T47D (cell line): ENCODE data around the gene PLAGL2.
"Not testable (repeated sequence)": the region's sequence is repeated elsewhere in the genome, so short reads cannot be mapped to it uniquely, and the experiment has no call there.

ENCODE experiments used
- DNase-seq, 2 experiments: peaks; one replicate each; pipeline versions ENCODE4 v3.0.0 to v3.0.0-alpha.2; 2011 to 2012; ENCODE audit warnings: low read depth in 1 of 2, low spot score in 1 of 2
- JUND ChIP-seq: IDR thresholded peaks from 2 replicates; pipeline ENCODE4 v1.6.1; 2012; ENCODE audit warnings: low read depth
- in situ Hi-C: cut with HindIII; loops from 2 replicates; pipeline ENCODE4 v1.10.0; 2016; ENCODE audit warnings: low sequenced_read_pairs, low pct_unique_long_range_greater_than_20kb

The PLAGL2 gene

DNA sequence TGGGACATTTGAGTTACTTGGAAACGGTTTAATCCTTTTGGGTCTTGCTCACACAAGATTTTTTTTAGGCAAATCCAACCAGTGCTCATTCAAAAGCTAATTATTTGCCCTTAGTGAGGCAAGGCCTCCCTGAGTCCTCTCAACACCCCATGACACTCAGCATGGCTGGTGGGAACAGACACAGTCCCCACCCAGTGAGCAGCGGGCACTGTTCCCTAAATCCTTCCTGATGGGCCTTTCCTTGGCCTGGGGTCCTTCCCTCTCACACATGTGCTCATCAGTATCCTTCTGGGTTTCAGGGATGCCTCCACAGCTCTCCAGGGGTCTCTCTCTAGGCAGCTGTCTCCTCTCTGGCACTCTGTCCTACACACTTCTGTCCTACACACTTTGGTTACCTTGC is 28.0 kb downstream of the PLAGL2 start:
- TF ChIP-seq JUND: no peak
- DNase-seq: no peak
- in situ Hi-C loops: no loop called here

DNA sequence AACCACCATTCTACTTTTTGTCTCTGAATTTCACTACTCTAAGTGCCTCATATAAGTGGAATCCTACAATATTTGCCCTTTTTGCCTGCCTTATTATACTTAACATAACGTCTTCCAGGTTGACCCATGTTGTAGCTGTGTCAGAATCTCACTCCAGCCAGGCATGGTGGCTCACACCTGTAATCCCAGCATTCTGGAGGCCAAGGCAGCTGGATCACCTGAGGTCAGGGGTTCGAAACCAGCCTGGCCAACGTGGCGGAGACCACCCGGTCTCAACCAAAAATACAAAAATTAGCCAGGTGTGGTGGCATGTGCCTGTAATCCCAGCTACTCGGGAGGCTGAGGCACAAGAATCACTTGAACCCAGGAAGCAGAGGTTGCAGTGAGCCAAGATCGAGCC is 29.8 kb downstream of the PLAGL2 start:
- DNase-seq, in situ Hi-C loops: not testable (repeated sequence)

DNA sequence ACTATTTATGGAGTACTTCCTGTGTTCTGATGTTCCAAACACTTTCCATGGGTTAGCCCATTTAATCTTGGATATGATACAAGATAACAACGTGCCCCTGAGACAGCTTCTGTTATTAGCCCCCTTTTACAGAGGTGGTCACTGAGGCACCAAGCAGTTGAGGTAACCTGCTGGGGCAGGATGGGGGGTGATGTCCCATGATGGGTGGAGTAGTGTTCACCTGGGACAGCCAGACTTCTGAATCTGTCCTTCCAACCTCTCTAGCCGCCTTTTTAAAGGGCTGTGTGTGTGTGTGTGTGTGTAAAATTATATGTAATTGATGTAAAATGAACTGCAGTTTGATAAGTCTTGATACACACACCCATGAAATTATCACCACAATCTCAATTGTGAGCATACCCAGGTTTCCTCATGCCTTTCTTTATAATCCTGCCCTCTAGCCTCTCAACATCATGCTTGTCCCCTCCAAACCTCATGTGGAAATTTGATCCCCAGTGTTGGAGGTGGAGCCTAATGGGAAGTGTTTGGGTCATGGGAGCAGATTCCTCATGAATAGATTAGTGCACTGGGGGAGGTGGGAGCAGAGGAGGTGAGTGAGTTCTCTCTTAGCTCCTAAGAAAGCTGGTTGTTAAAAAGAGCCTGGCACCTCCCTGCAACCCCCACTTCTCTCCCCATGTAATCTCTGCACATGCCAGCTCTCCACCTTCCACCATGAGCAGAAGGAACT is 39.2 kb downstream of the PLAGL2 start:
- no peak for TF ChIP-seq JUND
- peak in 1 of 2 experiments; percentile 25 for DNase-seq
- in situ Hi-C loops: no loop called here

DNA sequence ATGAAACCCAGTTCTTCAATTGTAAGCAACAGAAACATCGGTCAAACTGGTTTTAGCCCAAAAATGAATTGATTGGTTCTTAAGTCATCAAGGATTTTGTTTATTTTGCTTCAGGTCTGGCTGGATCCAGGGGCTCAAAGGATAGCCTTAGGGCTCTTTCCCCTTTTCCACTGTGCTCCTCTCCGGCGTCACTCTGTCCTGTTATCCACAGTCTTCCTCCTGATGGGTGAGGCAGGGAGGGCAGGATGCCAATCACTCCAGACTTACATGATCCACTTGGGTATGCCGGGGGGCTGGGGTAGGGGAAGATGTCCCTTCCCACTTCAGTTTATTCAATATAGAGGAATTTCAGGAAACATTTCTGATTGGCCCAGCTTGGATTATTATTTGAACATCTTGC is 40.0 kb downstream of the PLAGL2 start:
- in situ Hi-C loops: no loop called here
- DNase-seq: no peak
- TF ChIP-seq JUND: no peak

DNA sequence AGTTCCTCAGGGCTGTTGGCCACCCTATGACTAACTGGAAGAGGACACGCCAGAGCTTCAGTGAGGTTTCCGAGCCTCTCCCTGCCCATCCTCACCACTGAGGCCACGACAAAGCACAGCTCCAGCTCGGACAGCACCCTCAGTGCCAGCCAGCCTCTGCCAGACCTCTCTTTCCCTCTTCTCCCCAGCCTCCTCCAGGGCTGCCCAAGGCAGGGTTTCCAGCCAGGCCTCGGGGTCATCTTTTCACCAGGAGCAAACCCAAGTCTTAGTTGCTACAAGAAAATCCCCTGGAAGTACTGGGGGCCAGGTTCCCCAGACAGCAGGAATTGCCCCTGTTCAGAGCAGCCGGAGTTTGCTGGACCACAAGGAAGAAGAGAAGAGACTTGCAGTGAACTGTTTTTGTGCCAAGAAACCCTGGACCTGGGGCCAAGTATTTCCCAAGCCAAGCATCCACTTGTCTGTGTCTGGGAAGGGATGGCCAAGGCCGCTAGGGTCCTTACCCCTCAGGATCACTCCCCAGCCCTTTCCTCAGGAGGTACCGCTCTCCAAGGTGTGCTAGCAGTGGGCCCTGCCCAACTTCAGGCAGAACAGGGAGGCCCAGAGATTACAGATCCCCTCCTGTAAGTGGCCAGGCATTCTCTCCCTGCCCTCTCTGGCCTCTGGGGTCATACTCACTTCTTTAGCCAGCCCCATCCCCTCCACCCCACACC is 41.6 kb downstream of the PLAGL2 start:
- DNase-seq: no peak
- TF ChIP-seq JUND: no peak
- in situ Hi-C loops: no loop called here

DNA sequence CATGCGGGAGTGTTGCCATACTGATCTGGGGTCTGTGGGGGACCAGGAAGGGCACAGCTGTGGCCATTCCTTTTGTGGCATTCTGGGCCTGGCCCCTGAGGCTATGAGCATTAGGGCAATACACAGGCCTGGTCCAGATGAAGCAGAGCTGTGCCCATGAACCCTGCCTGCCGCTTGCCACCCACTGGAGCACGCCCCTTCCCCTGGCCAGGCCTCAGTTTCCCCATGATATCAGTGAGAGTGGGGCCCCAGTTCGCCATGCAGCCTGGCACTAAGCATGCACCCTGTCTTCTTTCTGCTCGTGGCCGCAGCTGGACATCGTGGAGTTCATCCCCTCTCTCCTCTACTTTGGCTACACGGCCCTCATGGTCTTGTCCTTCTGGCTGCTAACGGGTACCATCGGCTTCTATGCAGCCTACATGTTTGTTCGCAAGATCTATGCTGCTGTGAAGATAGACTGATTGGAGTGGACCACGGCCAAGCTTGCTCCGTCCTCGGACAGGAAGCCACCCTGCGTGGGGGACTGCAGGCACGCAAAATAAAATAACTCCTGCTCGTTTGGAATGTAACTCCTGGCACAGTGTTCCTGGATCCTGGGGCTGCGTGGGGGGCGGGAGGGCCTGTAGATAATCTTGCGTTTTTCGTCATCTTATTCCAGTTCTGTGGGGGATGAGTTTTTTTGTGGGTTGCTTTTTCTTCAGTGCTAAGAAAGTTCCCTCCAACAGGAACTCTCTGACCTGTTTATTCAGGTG is 42.4 kb downstream of the PLAGL2 start:
- DNase-seq: no peak
- in situ Hi-C loops: no loop called here

DNA sequence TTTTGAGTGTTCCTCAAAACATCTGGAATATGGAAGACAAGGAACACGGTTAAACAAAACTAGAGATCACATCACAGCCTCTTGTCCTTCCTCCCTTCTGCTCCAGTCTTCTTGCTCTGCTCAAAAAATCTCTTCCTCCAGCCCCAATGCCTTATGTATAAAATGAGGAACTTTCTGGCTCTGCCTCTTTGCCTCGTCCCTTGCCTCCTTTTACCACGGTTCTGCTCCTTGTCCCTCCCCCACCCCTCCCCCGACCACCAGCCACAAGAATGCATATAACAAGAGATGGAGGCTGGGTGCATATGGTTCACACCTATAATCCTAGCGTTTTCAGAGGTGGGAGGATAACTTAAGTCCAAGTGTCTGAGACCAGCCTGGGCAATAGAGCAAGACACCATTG is 43.6 kb downstream of the PLAGL2 start:
- no peak for TF ChIP-seq JUND
- in situ Hi-C loops: no loop called here
- DNase-seq: no peak

More for the DNA sequence above, 42.4 kb downstream of the PLAGL2 start:
- no peak for TF ChIP-seq JUND

DNA sequence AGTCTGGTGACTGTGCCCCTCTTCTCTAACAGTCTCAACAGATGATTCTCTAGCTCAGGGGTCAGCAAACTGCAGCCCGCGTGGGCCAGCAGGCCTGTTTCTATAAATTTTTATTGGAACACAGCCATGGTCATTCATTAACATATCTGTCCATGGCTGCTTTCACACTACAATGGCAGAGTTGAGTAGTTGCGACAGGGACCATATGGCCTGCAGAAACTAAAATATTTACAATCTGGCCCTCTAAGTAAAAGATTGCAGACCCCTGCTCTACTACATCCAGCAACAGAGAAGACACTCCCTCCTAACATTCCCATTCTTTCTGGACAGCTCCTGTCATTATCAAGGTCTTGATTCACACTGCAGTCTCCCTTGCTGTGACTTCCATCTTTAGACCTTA is 45.2 kb downstream of the PLAGL2 start:
- in situ Hi-C loops: no loop called here
- TF ChIP-seq JUND: no peak
- no peak for DNase-seq

DNA sequence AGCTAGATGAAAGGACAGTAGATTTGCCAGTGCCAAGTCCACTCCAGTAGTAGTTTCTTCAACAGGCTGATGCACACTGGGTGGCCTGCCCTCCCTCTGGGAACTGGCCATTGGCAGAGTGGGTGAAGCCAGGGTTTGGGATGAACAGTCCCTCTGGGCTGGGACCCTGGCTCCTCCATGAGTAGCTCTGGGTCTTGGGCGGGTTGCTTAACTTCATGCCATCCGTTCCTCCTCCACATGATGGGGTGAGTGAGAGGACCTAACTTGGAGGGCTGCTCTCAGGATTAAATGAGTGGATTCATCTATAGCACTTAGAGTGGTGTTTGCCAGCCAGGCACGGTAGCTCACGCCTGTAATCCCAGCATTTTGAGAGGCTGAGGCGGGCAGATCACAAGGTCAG is 47.2 kb downstream of the PLAGL2 start:
- TF ChIP-seq JUND: no peak
- in situ Hi-C loops: no loop called here
- DNase-seq: no peak

DNA sequence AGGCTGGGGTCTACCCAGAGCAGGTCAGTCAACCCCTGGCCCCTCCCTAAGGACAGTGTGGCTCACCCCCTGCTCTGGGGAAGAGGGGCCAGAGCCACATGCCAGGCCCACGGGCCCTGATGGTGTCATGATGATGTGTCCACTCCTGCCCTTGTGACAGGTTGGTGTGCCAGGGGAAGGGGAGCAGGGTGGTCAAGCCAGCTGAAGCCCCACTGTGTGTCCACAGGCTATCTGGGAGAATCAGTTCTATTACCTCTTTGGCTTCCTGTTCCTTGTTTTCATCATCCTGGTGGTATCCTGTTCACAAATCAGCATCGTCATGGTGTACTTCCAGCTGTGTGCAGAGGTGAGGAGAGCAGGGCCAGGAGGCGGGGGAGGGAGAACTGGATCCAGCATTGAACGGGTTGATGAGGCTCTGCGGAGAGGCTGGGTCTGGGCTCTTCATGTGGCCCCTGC is 47.7 kb downstream of the PLAGL2 start:
- TF ChIP-seq JUND: no peak
- DNase-seq: no peak
- in situ Hi-C loops: no loop called here

DNA sequence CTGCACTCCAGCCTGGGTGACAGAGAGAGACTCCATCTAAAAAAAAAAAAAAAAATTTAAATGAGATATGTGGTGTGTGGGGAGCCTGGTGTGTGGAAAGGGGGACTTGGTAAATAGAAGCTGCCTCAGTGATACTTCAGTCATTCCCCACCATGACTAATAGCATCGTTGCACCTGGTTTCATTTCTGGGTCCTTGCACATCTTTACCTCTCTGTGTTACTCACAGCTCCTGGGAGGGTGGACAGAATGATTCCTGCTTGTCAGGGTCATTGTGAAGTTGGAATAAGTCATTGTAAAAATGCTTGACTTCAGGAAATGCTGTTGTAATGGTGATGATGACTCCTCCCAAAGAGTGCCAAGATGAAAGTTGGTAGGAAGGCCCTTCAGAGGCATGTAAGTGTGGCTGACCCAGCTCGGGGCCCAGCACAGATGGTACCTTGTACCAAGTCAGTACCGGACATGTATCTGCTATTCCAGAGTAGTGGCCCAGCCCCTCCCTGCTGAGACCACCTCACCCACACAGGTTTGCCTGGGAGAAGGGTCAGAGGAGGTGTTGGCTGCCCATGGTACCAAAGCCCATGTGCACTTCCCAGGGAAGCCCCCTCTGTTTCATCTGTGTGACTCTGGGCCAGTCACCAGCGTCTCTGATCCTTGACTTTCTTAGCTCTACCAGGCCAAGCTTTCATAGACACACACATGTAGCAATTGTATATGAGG is 48.4 kb downstream of the PLAGL2 start:
- no peak for TF ChIP-seq JUND
- in situ Hi-C loops: no loop called here

DNA sequence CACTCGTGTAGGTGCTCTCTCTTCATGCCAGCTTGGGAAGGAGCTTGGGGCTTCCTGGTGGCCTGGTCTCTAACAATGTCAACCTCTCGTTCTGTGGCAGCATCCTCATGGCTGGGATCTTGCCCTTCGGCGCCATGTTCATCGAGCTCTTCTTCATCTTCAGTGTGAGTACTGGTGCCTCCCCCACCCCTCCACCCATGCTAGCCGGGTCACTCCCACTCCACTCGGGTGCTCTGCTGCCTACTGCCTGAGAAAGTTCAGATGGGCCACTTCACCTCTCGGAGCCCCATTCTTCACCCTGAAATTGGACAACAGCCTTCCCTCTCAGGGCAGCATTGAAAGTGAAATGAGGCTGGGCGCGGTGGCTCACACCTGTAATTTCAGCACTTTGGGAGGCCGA is 49.2 kb downstream of the PLAGL2 start:
- in situ Hi-C loops: no loop called here
- TF ChIP-seq JUND: no peak
- no peak for DNase-seq

More for the DNA sequence above, 48.4 kb downstream of the PLAGL2 start:
- DNase-seq: no peak

DNA sequence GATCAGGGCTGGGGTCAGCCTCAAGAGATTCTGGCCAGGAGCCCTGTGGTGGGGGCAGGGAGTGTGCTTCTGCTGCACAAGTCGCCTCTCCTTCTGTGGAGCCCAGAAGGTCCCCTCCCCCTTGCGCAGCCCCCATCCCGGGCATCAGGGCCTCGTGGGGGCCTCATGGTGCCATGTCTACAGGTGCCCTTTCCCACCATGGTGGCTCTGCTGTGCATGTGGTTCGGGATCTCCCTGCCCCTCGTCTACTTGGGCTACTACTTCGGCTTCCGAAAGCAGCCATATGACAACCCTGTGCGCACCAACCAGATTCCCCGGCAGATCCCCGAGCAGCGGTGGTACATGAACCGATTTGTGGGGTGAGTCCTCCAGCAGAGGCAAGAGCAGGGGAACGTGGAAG is 49.9 kb downstream of the PLAGL2 start:
- TF ChIP-seq JUND: no peak
- in situ Hi-C loops: no loop called here

More for the DNA sequence above, 49.9 kb downstream of the PLAGL2 start:
- DNase-seq: no peak
